ENCODE measurements around the gene MYLK3. TPM values are rescaled to one million over a fixed set of nuclear protein-coding genes. Genes with fewer than 3 reads are reported as not detected.

The MYLK3 gene
- polyA plus RNA-seq, 3 donors: 0.01 to 0.22 (median 0.03) TPM

DNA sequence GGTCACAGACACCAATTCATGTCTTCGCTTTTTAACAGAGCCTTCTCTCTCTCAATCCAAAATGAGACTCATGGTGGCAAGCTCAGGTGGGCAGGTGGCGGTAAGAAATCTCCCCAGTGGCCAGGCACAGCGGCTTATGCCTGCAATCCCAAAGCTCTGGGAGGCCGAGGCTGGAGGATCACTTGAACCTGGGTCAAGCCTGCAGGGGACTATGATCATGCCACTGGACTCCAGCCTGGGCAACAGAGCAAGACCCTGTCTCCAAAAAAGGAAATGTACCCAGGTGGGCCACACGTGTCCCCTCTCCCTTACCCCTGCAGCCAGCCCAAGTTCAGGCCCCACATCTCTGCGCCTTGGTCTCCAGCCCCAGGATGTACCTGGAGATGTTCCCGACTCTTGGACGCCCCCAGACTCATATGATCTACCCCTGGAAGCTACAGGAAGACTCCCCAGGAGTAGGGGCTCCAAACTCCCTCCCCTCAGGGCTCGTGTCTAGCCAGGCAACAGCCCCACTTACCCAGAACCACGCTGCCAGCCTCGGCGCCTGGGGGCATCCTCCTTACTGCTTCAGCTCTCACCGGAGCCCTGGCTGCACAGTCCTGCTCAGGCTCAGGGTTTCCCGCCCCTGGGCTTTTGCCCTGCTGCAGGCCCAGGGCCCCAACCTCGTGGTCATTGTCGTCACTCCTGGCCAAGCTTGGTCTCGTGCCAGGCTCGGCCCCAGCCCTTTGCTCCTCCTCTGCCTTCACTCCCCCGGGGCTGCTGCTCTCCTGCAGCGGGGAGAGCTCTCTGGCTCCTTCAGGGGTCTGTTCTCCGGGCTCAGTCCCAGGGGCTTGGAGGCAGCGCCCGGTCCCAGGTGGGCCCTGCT is 16.2 kb downstream of the MYLK3 start:
- 73 to 81% (median 81%) methylated on average over 23 of the region's 23 CpGs for WGBS, 3 donors
- no peak overlapping the region for H3K27ac ChIP-seq (ENCODE audit: low read depth, low read length)

DNA sequence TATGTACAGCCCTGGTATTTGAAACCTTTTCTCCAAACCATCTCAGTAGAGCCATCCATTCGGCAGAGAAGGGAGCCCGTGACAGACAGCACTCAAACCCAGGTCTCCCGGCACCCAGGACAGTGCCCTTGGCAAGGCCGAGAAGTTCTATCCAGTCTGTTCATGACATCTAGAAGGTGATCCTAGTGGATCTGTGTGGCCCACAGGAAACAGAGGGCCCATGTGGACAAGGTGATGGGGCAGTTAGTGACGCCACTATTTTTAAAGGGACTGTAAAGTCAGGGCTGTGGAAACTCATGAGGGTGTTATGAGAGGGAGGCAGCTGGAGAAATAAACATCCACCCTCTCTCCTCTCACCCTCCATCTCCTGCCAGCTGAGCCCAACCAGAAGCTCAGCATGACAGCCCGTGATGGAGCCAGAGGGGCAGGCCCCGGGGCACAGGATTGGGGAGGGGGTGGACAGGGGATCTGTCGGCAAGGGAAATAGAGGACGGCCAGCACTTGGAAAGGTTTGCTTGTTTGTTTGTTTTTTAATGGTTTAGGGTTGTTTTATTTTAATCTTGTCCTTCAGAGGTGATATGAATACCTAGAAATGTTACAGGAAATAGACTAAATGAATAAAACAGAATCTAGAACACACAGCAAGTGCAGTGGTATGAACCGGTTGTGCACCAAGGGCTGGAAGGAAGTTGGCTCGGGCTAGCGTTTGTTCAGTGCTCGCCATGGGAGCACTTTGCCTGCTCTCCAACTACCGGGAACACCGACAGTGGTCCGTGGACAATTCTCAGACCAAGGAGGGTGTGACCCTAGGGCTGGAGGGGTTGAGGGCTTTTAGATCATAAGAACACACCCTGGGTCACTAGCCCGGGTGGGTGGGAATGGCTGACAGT is 17.1 kb downstream of the MYLK3 start:
- WGBS, 3 donors: 71 to 79% (median 78%) methylated on average over 17 of the region's 17 CpGs

DNA sequence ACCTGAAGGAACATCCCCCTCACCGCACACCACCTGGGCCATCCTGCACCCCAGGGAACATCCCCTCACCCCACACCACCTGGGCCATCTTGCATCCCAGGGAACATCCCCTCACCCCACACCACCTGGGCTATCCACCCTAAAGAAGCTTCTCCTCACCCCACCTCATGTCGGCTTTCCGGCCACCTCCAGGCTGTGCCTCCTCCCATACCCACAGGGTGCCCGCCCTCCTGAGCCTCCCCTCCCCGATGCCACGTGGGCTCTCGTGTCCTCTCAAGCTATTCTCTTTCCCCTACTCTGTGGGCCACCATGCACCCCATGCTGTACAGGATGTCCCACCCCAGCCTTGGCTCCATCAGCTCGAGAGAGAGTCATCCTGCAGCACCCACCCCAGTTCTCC is 18.0 kb downstream of the MYLK3 start:
- H3K27ac ChIP-seq (ENCODE audit: low read depth, low read length): no peak overlapping the region
- WGBS, 3 donors: 92 to 96% (median 96%) methylated on average over 8 of the region's 8 CpGs

More for the DNA sequence above, 17.1 kb downstream of the MYLK3 start:
- H3K27ac ChIP-seq (ENCODE audit: low read depth, low read length): no peak overlapping the region

DNA sequence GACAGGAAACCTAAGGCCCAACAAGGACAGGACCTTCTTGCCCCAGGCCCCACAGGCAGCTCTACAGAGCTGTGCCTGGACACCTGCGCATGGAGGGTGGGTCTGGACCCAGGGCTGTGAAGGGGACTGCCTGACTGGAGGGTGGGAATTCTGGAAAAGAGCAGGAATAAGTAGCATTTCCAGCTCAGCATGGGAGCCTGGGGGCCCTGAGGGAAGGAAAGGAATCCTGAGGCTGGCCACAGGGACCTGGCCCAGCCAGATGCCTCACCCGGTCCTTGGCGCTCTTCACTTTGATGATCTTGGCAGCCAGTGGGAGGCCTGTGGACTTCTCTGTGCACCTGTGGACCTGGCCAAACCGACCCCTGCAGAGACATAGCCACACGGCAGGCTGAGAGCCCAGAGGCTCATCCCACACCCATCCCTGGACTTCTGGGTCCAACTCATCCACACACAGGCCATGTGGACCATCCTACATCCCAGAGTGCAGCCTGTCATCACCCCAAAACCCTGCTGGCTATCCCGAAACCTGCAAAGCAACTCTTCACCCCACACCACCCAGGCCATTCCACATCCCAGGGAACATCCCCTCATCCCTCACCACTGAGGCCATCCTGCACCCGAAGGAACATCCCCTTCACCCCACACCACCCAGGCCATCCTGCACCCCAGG is 18.7 kb downstream of the MYLK3 start:
- WGBS, 3 donors: 90 to 92% (median 91%) methylated on average over 7 of the region's 7 CpGs
- H3K27ac ChIP-seq (ENCODE audit: low read depth, low read length): no peak overlapping the region

DNA sequence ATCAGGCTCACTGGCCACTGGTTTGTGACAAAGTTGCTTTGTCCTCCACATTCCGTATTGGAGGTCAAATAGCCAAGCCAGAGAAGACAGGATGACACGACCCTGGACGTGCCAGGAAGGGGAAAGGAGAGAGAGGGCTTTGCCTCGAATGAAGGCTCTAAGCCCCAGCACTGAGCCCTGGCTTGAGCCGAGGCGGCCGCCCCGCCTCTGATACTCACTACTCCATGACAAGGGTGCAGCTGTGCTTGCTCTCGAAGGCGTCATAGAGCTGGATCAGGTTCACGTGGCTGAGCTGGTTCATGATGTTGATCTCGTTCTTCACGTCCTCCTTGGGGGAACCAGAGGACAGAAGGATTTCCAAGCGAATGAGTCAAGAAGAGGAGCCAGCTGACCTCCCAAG is 19.3 kb downstream of the MYLK3 start:
- H3K27ac ChIP-seq (ENCODE audit: low read depth, low read length): no peak overlapping the region
- 54 to 91% (median 89%) methylated on average over 12 to 14 of the region's 14 CpGs for WGBS, 3 donors

DNA sequence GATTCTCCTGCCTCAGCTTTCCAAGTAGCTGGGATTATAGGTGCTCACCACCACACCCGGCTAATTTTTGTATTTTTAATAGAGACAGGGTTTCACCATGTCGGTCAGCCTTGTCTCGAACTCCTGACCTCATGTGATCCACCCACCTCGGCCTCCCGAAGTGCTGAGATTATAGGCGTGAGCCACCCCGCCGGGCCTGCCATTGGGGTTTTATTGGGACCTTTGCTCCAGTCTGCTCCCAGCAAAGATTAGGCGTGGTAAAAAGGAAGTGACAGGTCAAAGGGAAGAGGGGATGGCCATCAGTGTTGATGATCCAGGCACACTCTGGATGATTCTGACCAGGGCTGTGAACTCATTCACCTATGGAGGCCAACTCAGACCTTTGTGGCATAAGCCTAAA is 20.5 kb downstream of the MYLK3 start:
- WGBS, 3 donors: 90 to 93% (median 92%) methylated on average over 9 of the region's 9 CpGs
- H3K27ac ChIP-seq (ENCODE audit: low read depth, low read length): no peak overlapping the region

DNA sequence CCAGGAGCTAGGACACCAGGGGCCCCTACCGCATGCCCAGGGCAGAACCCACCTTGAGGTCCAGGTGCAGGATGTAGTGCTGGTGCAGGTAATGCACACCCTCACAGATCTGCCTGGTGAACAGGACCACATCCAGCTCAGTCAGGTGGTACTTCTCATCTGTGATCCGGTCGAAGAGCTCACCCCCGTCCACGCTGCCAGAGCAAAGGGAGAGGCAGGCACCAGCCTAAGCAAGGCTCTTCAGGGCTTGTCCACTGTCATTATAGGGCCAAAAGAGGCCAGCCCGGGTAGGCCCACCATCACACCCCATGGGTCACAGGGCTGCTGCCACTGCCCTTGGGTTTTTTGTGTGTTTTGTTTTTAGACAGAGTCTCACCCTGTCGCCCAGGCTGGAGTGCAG is 21.0 kb downstream of the MYLK3 start:
- no peak overlapping the region for H3K27ac ChIP-seq (ENCODE audit: low read depth, low read length)
- WGBS, 3 donors: 90 to 96% (median 94%) methylated on average over 7 of the region's 7 CpGs

DNA sequence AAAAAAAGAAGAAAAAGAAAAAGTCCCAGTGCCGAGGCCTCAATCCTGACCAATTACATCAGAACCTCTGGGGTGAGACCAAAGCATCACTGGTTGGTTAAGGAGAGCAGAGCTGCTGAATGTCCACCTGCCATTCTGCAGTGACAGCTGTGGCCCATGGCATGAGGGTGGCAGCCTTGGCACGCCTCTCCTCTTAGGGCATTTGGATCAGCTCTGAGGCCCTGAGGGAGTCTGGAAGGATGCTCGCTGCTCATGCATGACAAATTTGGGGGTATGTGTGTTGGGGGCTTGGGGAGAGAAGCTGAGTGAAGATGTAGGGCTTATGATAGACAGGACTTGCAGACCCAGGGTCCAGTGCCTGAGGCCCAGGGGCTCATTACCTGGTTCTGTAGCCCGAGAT is 26.3 kb downstream of the MYLK3 start:
- H3K27ac ChIP-seq (ENCODE audit: low read depth, low read length): no peak overlapping the region
- WGBS, 3 donors: 78 to 88% (median 86%) methylated on average over 4 of the region's 4 CpGs

DNA sequence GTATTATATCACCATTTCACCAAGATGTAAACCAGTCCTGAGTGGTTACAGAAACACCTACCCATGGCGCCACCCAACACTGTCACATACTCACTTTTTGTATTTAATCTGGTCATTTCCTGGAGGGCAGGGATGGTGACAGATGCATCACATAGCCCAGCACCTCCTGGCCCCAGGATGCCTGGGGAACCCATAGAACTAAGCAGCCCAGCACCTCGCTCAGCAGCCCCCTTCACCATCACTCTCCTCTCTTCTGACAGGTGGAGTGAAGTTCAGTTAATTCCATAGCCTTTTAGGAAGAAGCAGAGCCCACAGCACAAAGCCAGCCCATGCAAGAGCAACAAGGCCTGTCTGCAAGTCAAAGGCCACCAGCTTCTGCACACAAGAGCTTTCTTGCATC is 27.5 kb downstream of the MYLK3 start:
- H3K27ac ChIP-seq (ENCODE audit: low read depth, low read length): no peak overlapping the region
- WGBS, 3 donors: 90 to 93% (median 91%) methylated on average over 2 of the region's 2 CpGs

DNA sequence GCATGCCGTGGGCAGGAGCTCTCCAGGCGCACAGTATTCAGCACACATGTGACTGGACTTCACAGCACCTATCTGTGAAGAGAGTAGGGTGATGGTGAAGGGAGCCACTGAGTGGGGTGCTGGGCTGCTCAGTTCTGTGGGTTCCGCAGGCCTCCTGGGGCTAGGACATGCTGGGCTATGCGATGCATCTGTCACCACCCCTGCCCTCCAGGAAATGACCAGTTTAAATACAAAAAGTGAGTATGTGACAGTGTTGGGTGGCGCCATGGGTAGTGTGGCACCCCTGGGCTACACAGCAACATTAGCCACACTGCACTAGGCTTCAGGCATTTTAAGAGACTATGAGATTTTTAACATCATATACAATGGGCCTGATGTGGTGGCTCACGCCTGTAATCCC is 28.6 kb downstream of the MYLK3 start:
- no peak overlapping the region for H3K27ac ChIP-seq (ENCODE audit: low read depth, low read length)
- 95 to 96% (median 96%) methylated on average over 6 of the region's 6 CpGs for WGBS, 3 donors

DNA sequence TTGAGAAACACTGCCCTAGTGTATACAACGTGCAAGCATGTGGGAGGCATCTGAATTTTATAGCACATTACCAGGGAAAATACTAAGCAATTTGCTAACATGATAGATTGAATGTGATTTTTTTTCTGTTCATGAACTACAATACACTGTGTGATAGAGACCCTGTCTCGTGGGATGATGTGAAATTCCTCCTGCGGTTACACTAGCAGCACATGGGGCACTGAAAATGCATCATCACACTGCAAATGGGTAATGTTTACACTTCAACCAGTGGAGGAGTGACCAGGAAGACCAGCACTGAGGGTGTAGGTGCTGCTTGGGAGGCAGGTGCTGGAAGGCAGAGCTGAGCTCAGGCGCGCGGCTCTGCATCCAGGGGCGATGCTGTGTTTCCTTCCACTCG is 29.9 kb downstream of the MYLK3 start:
- WGBS, 3 donors: 76 to 81% (median 79%) methylated on average over 8 of the region's 8 CpGs
- no peak overlapping the region for H3K27ac ChIP-seq (ENCODE audit: low read depth, low read length)

DNA sequence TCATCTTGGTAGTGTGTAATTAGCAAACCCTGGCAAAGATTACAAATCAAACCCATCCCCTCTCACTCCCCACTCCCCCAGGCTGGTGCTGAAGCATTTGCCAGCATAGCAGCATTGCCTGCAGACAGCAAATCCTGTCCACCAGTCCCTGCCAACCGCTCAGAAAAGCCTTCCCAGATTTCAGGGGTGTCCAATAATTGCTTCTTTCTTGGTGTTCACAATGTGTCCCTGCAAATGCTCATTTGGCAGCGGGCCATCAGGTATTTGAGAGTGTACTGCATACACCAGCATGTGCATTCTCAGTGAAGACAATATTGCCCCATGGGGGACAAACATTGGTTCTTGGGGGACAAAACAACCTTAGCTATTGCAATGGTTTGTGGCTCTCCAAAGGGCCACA is 30.5 kb downstream of the MYLK3 start:
- H3K27ac ChIP-seq (ENCODE audit: low read depth, low read length): no peak overlapping the region
- WGBS, 3 donors: 71 to 82% (median 74%) methylated on average over 2 of the region's 2 CpGs

DNA sequence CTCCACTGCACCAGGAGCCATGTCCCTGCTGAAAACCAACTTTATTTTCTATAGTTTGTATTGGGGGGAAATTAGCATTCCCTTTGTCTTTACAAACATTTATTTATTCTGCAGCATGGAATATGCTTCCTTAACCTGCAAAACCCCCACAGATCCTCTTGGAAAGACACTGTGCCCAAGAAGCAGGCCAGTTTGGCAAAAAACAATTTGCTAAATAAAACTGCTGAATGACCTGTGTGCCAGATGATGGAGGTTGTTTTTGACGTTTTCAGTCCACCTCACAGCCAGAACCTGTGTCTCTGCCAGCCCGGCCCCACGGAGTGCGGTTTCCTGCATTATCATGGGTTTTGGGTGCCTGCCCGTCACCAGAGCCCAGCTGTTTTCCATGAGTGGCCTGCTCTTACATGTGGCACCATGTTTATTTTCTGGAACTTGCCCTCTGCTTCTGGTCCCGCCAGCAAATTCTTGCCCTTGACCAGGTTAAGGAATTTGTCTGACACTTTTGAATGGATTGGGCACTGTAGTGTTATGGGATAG is 32.3 kb downstream of the MYLK3 start:
- no peak overlapping the region for H3K27ac ChIP-seq (ENCODE audit: low read depth, low read length)
- 45 to 71% (median 48%) methylated on average over 6 of the region's 6 CpGs for WGBS, 3 donors

DNA sequence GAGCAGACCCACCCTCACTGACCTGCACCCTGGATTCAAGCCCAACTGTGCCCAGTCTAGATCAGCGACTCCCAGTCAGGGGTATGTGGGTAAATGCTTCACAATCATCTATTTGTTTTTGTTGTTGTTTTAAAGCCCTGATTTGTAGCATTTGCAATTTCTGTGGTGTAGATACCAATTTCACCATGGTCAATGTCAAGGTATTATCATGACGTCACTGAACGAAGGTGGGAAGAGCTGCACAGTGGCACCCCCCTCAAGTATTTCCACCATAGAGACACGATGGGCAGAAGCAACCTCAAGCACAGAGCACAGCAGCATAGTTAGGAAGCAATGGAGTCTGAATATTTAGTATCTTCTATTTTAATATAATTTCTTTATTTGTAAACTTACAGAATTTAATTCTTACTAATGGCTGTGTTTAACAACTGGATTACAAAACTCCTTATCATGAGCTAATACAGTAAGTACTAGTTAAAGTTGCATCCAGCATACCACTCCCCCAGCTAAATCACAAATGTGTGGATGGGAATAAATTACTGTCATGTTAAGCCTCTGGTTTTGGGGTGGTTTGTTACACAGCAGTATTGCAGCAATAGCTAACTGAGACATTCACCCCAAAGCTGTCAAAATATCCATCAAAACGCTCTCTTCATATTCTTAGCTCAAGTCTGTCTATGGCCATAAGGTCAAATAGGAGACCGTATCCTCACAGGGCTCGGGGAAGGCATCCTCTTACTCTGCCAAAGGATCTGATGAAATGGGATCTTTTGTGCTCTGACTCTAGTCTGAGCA is 33.1 kb downstream of the MYLK3 start:
- WGBS, 3 donors: 85 to 91% (median 88%) methylated on average over 7 of the region's 7 CpGs
- no peak overlapping the region for H3K27ac ChIP-seq (ENCODE audit: low read depth, low read length)

DNA sequence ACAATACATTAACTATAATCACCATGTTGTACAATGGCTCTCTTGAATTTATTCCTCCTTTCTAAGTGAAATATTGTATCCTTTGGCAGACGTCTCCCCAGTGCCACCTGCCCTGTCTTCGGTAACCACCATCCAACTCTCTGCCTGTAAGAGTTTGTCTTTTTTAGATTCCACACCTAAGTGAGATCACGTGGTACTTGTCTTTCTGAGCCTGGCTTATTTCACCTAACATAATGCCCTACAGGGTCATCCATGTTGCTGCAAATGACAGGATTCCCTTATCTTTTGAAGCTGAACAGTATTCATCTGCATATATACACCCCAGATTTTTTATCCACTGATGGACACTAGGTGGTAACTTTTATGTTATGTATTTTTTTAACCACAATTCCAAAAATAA is 34.5 kb downstream of the MYLK3 start:
- 55 to 69% (median 56%) methylated on average over 3 of the region's 3 CpGs for WGBS, 3 donors

DNA sequence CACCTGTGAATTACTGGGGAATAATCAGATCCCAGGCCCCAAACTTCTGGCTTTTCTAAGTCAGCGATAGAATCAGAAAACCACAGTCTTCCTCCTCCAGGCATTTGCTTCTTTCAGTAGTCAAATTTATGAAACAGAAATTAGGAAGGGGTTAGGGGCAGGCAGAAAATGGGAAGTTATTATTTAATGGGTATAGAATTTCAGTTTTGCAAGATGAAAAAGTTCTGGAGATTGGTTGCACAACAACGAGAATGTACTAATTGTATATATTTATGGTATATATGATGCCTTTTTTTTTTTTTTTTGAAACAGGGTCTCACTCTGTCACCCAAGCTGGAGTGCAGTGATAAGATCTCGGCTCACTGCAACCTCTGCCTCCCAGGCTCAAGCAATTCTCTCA is 35.2 kb downstream of the MYLK3 start:
- no peak overlapping the region for H3K27ac ChIP-seq (ENCODE audit: low read depth, low read length)
- WGBS, 3 donors: 53 to 82% (median 56%) methylated on average over 3 of the region's 3 CpGs

More for the DNA sequence above, 34.5 kb downstream of the MYLK3 start:
- no peak overlapping the region for H3K27ac ChIP-seq (ENCODE audit: low read depth, low read length)

DNA sequence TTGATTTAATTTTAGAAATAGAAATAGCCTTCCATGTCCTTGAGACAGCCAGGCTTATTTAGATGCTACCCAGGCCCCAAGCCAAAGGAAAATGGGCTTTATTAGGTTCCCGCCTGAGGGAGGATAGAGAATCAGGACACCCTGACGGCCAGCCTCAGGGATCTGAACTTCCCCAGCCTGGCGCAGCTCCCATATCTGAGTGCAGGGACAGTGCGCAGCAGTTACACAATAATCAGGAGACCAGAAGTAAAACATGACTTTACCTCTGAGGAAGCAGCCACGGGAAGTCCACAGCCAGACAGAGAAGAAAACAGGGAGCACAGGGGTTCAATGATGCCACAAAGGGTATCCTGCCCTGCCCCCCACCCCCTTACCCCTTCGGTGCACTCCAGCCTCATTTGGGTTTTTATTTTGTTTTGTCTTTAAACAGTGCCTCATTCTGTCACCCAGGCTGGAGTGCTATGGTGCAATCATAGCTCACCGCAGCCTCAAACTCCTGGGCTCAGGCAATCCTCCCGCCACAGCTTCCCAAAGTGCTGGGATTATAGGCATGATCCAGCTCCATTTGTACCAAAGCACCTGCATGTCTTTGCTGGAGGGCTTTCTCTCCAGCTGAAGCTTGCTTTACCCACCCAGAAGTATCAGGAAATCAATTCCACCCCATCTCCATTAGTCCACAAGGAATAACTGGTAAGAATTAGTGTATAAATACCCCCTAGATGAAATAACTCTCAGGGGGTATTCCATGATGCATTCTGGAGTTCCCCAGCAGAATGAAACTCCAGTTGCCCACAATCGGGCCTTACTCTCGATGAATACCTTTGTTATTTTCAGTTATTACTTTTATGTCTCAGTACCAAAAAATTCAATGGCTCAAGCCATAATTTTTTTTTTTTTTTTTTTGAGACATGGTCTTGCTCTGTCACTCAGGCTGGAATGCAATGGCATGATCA is 36.8 kb downstream of the MYLK3 start:
- no peak overlapping the region for H3K27ac ChIP-seq (ENCODE audit: low read depth, low read length)
- 57 to 84% (median 60%) methylated on average over 10 of the region's 10 CpGs for WGBS, 3 donors
